Stimulated activated CD4-positive, alpha-beta T cell treated with anti-CD3 and anti-CD28 coated beads, Interleukin-15, amount 100 ng/mL, for 24 hours (primary cell): ENCODE results near the gene SOX5.
"Not testable (repeated sequence)": the region's sequence is repeated elsewhere in the genome, so short reads cannot be mapped to it uniquely, and the experiment has no call there.

Experiments used
- DNase-seq: peaks from one replicate; pipeline ENCODE4 v3.0.0-alpha.2; 2020

SOX5 gene

DNA sequence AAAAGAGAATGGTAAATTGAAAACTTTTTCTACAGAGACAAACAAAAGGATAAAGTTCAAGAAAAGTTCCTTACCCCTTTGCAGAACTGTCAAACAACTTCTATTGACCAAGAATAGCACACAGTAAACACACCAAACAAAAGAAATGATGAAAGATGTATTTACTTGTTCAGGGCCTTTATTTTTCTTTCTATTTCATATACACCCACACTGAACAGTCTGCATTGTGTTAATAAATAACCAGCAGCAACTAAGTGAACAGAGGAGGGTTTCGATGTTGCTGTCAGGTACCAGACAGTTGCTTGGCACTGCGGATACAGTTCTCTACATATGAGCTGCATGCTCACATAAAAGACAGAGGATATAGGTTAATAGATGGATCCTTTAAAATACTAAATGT lies 122.1 kb downstream of the SOX5 start:
- no peak for DNase-seq

- not testable (repeated sequence) for DNase-seq
These were observed 124.3 kb downstream of the SOX5 start for GRCh38 chr12:23825124-23825523.

GRCh38 chr12:23824358-23824757 lies 125.1 kb downstream of the SOX5 start:
- no peak for DNase-seq

DNA sequence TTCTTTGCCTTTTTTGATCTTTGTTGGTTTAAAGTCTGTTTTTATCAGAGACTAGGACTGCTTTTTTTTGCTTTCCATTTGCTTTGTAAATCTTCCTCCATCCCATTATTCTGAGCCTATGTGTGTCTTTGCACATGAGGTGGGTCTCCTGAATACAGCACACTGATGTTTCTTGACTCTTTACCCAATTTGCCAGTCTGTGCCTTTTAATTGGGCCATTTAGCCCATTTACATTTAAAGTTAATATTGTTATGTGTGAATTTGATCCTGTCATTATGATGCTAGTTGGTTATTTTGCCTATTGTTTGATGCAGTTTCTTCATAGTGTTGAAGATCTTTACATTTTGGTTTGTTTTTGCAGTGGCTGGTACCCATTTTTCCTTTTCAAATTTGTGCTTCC lies 126.6 kb downstream of the SOX5 start:
- not testable (repeated sequence) for DNase-seq

DNA sequence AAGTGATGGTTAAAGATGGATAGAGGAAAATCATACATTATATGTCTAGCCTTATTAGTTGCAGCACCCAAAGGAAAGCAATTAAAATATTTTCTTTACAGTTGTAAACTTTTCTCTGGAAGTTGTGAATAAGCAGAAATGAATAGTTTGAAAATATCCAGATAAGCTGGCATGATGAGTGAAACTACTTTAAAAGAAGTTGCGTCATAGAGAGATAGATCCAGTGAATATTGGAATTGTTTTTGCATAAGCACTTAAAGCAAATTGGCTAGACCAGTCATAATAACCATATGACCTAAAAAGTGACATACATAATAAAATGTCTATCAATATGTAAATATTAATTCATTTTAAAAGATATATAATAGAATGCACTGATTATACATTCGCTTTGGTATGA lies 132.1 kb downstream of the SOX5 start:
- no peak for DNase-seq

GRCh38 chr12:23816394-23816851 lies 133.0 kb downstream of the SOX5 start:
- DNase-seq: no peak

GRCh38 chr12:23815810-23816209 lies 133.7 kb downstream of the SOX5 start:
- DNase-seq: no peak

DNA sequence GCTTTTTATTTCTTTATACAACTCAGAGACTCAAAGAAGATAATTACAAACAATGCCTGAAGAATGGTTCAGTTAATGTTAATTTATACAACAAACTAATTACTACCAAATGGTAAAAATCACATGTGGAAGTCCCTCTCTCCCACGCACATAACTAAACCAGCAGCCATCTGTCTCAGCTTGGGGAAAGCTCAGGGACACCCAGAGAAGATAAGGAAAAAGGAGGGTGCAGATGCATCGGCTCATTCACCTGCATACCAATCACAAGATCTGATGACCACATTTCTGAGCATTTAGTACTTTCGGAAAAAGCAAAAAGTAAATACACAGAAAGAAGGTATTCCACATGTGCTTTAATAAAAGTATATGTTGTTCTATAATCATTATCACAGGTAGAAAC lies 136.3 kb downstream of the SOX5 start:
- no peak for DNase-seq

DNA sequence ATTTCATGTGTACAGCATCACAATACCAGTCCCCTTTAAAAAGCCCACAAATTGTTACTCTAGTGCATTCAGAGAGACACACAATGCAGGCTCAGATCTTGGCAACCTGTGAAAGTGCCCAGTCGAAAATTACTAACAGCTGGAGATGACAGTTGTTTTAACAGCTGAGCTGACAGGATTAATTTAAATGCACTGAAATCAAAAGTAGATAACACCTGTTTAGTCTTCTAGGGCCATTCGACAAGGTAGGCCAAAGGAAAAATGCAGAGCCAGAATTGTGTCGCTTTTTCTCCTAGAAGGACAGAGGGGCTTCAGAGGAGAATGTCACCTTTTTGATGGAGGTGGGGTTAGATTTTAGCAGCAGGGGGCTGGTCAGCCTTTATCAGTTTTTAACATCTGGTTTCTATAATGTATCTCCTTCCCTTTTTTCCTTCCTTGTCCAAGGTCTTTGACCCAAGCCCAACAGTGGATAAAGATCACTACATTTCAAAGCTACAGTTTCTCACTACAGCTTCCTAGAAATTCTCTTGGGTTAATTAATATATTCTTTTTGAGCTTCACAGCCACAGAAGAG lies 139.1 kb downstream of the SOX5 start:
- DNase-seq: no peak

GRCh38 chr12:23803540-23803939 lies 145.9 kb downstream of the SOX5 start:
- no peak for DNase-seq

- DNase-seq: no peak
These were observed 154.0 kb downstream of the SOX5 start for GRCh38 chr12:23795494-23795893.

DNA sequence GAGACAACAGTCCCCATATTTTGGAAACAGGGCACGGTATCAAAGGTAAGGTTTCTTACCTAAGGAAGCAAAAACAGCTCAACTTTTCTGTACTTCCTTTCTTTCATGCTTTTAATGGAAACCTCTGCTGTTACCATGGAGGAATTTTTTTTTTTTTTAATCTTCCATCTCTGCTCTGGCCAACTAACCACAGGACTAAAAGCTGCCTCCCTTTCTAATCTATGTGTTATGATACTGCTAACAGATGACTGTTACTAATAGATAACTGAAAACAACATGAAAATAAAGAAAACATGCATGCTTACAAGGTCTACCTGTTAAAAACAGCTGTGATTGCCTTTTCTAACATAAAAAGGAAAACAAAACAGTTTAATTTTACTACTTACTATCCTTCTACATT lies 168.4 kb downstream of the SOX5 start:
- DNase-seq: no peak

- no peak for DNase-seq
These were observed 174.3 kb downstream of the SOX5 start for GRCh38 chr12:23775208-23775607.

GRCh38 chr12:23771240-23771949 lies 178.1 kb downstream of the SOX5 start:
- no peak for DNase-seq

- DNase-seq: no peak
These were observed 179.1 kb downstream of the SOX5 start for GRCh38 chr12:23770202-23770938.

- DNase-seq: no peak
These were observed 181.6 kb downstream of the SOX5 start for GRCh38 chr12:23767834-23768233.

DNA sequence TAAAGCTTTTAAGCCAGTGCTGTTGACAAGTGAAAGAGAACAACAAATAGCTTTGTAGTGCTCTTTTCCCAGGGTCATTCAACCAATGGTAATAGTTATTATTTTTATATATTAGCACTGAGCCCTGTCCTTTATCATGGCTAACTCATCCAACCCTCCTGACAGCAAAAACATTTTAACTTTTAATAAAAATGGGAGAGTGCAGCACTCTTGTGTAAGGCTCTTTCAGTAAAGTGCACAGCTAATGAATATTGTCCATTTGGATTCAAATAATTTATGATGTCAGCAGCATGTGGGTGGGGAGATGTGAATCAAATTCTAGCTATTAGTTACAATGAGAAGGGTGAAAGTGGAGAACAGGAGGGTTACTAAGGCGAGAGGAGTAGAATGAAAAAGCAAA lies 185.7 kb downstream of the SOX5 start:
- DNase-seq: no peak

DNA sequence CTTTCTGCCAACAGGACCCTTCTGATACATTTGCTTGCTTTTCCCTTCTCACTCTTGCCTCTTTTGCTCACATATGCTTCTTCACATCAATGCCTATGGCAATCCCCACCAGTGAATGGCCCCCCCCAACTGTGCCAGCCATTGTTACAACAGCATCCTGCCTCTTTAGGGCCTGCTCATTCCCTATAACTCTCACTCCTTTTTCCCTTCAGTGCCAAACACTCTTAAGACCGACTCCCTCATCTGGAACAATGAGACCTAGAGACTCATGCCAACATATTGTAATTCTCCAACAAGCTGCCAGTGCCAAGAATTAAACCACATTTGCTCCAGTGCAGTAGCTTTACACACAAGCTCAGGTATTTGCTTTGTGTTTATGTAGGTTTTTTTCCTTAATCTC lies 189.0 kb downstream of the SOX5 start:
- DNase-seq: no peak

DNA sequence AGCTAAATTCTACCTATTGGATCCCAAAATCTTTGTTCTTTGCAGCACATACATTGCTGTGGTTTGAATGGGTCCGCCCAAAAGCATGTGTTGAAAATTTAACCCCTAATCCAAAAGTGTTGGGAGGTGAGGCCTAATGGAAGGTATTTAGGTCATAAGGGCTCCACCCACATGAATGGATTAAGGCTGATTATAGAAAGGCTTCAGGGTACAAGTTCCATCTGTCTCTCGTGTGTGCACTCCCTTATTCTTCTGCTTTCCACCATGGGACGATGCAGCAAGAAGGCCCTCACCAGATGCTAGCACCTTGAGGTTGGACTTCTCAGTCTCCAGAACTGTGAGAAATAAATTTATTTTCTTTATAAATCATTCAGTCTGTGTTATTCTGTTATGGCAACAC lies 190.9 kb downstream of the SOX5 start:
- no peak for DNase-seq

- DNase-seq: no peak
These were observed 191.9 kb downstream of the SOX5 start for GRCh38 chr12:23757541-23757962.

GRCh38 chr12:23756416-23756815 lies 193.1 kb downstream of the SOX5 start:
- no peak for DNase-seq

DNA sequence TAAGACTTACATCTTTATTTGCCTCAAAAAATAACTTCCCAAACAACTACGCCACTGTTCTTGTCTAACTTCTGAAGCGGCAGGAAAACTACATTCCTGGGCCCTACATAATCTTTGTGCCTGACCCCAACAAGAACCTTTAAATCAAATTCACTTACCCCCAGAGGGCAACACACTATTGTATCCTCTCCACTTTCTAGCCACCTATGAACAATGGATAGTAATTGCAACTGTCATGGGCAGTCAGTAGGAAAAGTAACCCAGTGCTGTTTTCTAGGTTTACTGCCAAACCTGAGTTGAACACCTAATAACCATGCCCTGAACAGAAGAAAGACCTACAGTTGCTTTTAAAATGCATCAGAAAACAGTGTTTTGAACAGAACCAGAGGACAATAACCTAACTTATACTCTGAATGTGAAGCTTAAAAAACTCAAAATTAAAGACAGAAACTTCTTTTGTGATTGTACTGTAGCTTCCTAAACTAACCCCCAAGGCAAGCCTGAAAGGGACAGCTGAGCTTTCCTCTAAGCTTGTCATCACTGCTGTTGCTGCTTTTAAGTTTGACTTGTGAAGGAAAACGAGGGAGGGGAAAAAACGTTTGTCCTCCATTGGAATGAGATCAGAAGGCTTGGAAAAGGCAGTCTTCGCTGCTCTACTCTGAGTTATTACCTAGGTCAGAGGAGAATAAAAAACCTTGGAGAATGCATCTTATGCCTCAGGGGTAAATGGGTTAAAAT lies 195.7 kb downstream of the SOX5 start:
- DNase-seq: no peak

DNA sequence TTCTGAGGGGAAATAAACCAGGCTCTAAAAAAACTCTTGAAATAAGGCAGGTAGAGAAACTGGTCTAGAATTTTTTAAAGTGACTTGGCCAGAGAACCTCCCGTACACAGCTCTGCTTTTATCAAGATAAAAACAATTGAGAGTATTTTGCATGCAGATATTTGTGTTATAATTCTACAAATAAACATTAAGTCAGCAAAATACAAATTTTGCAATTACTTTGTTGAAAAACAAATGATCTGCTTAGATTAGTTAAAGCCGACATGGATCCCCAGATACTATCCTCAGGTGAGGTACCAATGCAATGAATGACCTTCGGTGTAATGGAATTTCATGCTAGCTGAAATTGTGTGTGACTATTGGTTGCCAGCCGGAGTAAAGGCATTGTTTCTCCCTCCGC lies 197.2 kb downstream of the SOX5 start:
- DNase-seq: no peak

- DNase-seq: no peak
These were observed 197.8 kb downstream of the SOX5 start for GRCh38 chr12:23751641-23752040.
